Tibial nerve (tissue), 4 donors: ENCODE measurements around the gene SSC5D. TPM values are rescaled to one million over a fixed set of nuclear protein-coding genes. Genes with fewer than 3 reads are reported as not detected.

Source experiments
- DNase-seq, 2 donors: peaks; one replicate each; pipeline ENCODE4 v3.0.0-alpha.2; 2019; ENCODE audit warnings: low spot score in 2 of 2
- H3K27ac ChIP-seq, 4 donors: fragments of 200-600 bp; sonication (generic) in 3 of 4; one replicate each; pipeline ENCODE4 v1.5.1; 2017 to 2019; ENCODE audit warnings: mild to moderate bottlenecking in 1 of 4
- H3K27me3 ChIP-seq, 2 donors: fragments of 200-600 bp; sonication (generic) in 1 of 2; one replicate each; pipeline versions ENCODE4 v1.5.1 to v1.6.0; 2017 to 2019
- H3K36me3 ChIP-seq, 3 donors: fragments of 200-600 bp; sonication (generic); one replicate each; pipeline ENCODE4 v1.5.1; 2018 to 2019
- H3K4me1 ChIP-seq, 4 donors: fragments of 200-600 bp; sonication (generic) in 3 of 4; one replicate each; pipeline ENCODE4 v1.5.1; 2017 to 2019
- H3K4me3 ChIP-seq, 4 donors: fragments of 200-600 bp; sonication (generic) in 3 of 4; one replicate each; pipeline ENCODE4 v1.5.1; 2017 to 2019; ENCODE audit warnings: mild to moderate bottlenecking in 1 of 4, moderate library complexity in 1 of 4
- H3K9me3 ChIP-seq, 4 donors: fragments of 200-600 bp; sonication (generic) in 3 of 4; one replicate each; pipeline ENCODE4 v1.5.1; 2017 to 2019
- EP300 ChIP-seq, 2 donors: sonication (generic); formaldehyde crosslinking; IDR thresholded peaks; one replicate each; pipeline ENCODE4 v1.6.1; 2017; ENCODE audit warnings: antibody characterized with exemption in 2 of 2, mild to moderate bottlenecking in 1 of 2
- POLR2A ChIP-seq, 2 donors: fragments of 450-650 bp; IDR thresholded peaks; one replicate each; pipeline ENCODE4 v1.6.1; 2017; ENCODE audit warnings: antibody characterized with exemption in 2 of 2, mild to moderate bottlenecking in 2 of 2, moderate library complexity in 2 of 2
- WGBS, 2 donors: methylation state at CpG; one replicate each; pipeline ENCODE4 v1.1.5; 2018; 5-methylcytosine and 5-hydroxymethylcytosine counted together
- total RNA-seq, 4 donors: library from RNA; depleted of rRNA; stranded (reverse); fragments of >200 nt; gene quantifications; one replicate each; pipeline ENCODE4 v1.1.0, GENCODE V29; 2016
- TF ChIP-seq, protein P1 (sequence below), 5 experiments: fragments of 200-600 bp in 3 of 5; fragments of 450-650 bp in 2 of 5; sonication (generic) in 3 of 5; IDR thresholded peaks; one replicate each; pipeline ENCODE4 v1.5.1; 2016 to 2019; ENCODE audit warnings: antibody characterized with exemption in 5 of 5, mild to moderate bottlenecking in 3 of 5, moderate library complexity in 2 of 5

SSC5D gene
- total RNA-seq, 4 donors from 2014 or later: 3.9 to 14.5 (median 7.2) TPM

- DNase-seq: no peak
- H3K4me1 ChIP-seq: peaks cover 0 to 25% (median 4%) of the 10 kb centered on the region in 4 donors
- H3K9me3 ChIP-seq: no peaks in the 10 kb centered on the region
- TF ChIP-seq EP300 (IDR thresholded peaks at IDR 0.05): no peak
- no peak for TF ChIP-seq POLR2A (IDR thresholded peaks at IDR 0.05)
- TF ChIP-seq, protein P1, sequence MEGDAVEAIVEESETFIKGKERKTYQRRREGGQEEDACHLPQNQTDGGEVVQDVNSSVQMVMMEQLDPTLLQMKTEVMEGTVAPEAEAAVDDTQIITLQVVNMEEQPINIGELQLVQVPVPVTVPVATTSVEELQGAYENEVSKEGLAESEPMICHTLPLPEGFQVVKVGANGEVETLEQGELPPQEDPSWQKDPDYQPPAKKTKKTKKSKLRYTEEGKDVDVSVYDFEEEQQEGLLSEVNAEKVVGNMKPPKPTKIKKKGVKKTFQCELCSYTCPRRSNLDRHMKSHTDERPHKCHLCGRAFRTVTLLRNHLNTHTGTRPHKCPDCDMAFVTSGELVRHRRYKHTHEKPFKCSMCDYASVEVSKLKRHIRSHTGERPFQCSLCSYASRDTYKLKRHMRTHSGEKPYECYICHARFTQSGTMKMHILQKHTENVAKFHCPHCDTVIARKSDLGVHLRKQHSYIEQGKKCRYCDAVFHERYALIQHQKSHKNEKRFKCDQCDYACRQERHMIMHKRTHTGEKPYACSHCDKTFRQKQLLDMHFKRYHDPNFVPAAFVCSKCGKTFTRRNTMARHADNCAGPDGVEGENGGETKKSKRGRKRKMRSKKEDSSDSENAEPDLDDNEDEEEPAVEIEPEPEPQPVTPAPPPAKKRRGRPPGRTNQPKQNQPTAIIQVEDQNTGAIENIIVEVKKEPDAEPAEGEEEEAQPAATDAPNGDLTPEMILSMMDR (IDR thresholded peaks at IDR 0.05): no peak
- no peaks in the 10 kb centered on the region for H3K36me3 ChIP-seq
- WGBS, 2 donors: 42 to 43% methylated on average over 13 of the region's 13 CpGs
- no peak overlapping the region for H3K4me3 ChIP-seq
- H3K27me3 ChIP-seq: peaks cover 0 to 21% of the 10 kb centered on the region in 2 donors
- H3K27ac ChIP-seq: peak overlapping the region in 2 of 4 donors; percentile 8 to 19
These were observed 64.4 kb downstream of the SSC5D start for GRCh38 chr19:55552620-55553019.

- H3K27ac ChIP-seq: peak overlapping the region in 1 of 4 donors; percentile 19
- H3K36me3 ChIP-seq: no peaks in the 10 kb centered on the region
- DNase-seq: no peak
- WGBS, 2 donors: 50 to 53% methylated on average over 13 of the region's 13 CpGs
- H3K4me3 ChIP-seq: no peak overlapping the region
- H3K27me3 ChIP-seq: peaks cover 0 to 16% of the 10 kb centered on the region in 2 donors
- H3K4me1 ChIP-seq: peaks cover 0 to 24% (median 4%) of the 10 kb centered on the region in 4 donors
- TF ChIP-seq EP300 (IDR thresholded peaks at IDR 0.05): no peak
- TF ChIP-seq, protein P1 (IDR thresholded peaks at IDR 0.05): no peak
- TF ChIP-seq POLR2A (IDR thresholded peaks at IDR 0.05): no peak
- no peaks in the 10 kb centered on the region for H3K9me3 ChIP-seq
These were observed 65.3 kb downstream of the SSC5D start for GRCh38 chr19:55553217-55554182.

GRCh38 chr19:55554302-55554701 lies 66.1 kb downstream of the SSC5D start:
- Histone ChIP-seq H3K4me3 (no peak overlapping the region), H3K27me3 (peaks cover 0 to 10% of the 10 kb centered on the region in 2 donors)

DNA sequence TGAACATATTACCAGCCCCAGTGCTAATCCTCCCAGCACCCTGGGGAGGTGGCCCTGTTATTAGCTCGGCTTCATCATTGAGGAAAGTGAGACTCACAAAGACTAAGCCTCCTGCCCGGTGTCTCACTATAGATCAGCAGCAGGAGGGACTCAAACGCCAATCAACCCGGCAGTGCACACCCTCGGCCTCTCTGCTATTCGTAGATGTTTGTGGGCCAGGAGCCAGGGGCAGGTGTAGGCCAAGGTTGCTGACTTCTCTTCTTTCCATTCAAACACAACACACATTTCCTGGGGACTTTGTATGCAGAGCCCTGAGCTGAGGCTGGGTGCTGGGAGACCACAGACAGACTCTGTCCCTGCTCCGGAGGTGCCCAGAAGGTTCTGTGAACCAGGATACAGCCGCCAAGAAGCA lies 66.5 kb downstream of the SSC5D start:
- Histone ChIP-seq H3K4me1 (peaks cover 0 to 21% (median 4%) of the 10 kb centered on the region in 4 donors), H3K27ac (no peak overlapping the region), H3K27me3 (peaks cover 0 to 5% of the 10 kb centered on the region in 2 donors), H3K9me3 (no peaks in the 10 kb centered on the region), H3K4me3 (no peak overlapping the region), H3K36me3 (no peaks in the 10 kb centered on the region)
- 57 to 66% methylated on average over 8 of the region's 8 CpGs for WGBS, 2 donors
- no peak for DNase-seq
- TF ChIP-seq POLR2A (IDR thresholded peaks at IDR 0.05) (no peak), EP300 (IDR thresholded peaks at IDR 0.05) (no peak)
- TF ChIP-seq, protein P1 (IDR thresholded peaks at IDR 0.05): no peak

More at GRCh38 chr19:55554302-55554701, 66.1 kb downstream of the SSC5D start:
- Histone ChIP-seq H3K4me1 (peaks cover 0 to 24% (median 4%) of the 10 kb centered on the region in 4 donors), H3K9me3 (no peaks in the 10 kb centered on the region), H3K27ac (no peak overlapping the region), H3K36me3 (no peaks in the 10 kb centered on the region)
- no peak for DNase-seq
- TF ChIP-seq POLR2A (IDR thresholded peaks at IDR 0.05) (no peak), EP300 (IDR thresholded peaks at IDR 0.05) (no peak)
- TF ChIP-seq, protein P1 (IDR thresholded peaks at IDR 0.05): no peak
- 82 to 85% methylated on average over 9 of the region's 9 CpGs for WGBS, 2 donors

GRCh38 chr19:55559684-55560083 lies 71.4 kb downstream of the SSC5D start:
- Histone ChIP-seq H3K4me1 (no peaks in the 10 kb centered on the region), H3K4me3 (no peak overlapping the region), H3K27ac (no peak overlapping the region), H3K9me3 (peaks cover 0 to 4% (median 0%) of the 10 kb centered on the region in 4 donors), H3K36me3 (no peaks in the 10 kb centered on the region), H3K27me3 (peaks cover 0 to 9% of the 10 kb centered on the region in 2 donors)
- 80 to 85% methylated on average over 9 of the region's 9 CpGs for WGBS, 2 donors
- TF ChIP-seq POLR2A (IDR thresholded peaks at IDR 0.05) (no peak), EP300 (IDR thresholded peaks at IDR 0.05) (no peak)
- TF ChIP-seq, protein P1 (IDR thresholded peaks at IDR 0.05): no peak
- no peak for DNase-seq
